HG03280 (cell line): ENCODE results near the gene GPR17.

Experiments used
- ATAC-seq: cut with Tn5 transposase; IDR thresholded peaks from one replicate; pipeline ENCODE4 v1.9.1; 2021; ENCODE audit warnings: mild to moderate bottlenecking, moderate library complexity; ENCODE audit not compliant: unreplicated experiment

GPR17 gene

GRCh38 chr2:127628767-127629614 lies 17.0 kb upstream of the GPR17 start:
- no peak for ATAC-seq

- ATAC-seq = no peak
Observed at GRCh38 chr2:127629637-127630036, 16.3 kb upstream of the GPR17 start.

DNA sequence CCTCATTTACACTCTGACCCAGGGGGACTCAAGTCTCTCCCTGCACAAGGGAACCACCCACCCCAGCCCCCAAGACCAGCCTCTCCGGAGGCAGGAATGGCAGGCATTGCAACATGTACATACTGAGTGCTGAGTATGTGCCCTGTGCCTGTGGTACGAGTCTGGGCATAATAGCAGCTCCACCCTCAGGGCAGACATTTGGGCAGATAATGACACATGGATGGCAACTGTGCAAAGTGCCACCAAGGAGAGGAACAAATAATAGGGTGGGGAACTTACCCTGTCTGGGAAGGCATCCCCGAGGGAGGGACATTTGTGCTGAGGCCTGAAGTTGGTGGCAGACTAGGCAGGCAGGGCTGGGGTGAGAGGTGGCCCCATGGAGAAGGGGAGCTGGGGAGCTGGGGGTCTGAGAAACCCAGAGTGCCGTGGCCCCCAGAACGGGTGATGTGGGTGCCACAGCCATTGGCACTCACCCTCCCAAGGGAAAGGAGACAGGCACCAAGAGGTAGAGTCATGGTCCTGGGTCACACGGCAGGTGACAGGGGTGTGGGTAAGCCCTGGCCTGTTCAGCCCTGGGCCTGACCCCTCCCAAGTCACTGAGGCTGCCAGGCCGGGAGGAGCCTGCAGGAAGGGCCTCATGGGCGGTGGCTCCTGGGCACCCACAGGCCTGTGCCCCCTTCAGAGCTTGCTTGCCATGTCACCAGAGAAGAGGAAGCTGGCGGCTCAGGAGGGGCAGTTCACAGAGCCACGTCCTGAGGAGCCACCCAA lies 15.7 kb upstream of the GPR17 start:
- ATAC-seq = no peak

DNA sequence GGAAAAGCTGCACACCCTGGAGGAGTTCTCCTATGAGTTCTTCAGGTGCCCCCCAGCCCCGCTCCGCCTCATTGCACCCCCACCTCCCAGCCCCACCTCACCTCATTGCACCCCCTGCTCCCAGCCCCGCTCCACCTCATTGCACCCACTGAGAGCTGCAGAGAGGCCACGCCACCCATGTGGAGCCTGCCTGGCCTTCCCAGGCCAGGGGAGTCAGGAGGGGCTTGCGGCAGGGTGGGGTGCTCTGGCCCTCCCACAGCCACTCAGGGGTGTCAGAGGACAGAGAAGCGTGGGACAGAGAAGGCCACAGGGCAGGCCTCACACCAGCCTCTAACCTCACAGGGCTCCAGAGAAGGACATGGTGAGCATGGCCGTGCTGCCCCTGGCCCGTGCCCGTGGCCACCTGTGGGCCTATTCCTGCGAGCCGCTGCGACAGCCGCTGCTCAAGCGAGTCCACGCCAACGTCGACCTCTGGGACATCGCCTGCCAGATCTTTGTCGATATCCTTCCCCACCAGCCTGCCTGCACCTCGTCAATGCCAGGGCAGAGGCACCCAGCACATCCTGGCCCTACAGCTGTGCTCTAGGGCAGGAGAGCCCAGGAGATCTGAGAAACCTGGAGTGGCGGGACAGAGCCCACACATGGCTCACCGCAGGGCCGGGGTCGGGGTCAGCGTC lies 15.0 kb upstream of the GPR17 start:
- ATAC-seq = no peak

- ATAC-seq = no peak
Observed at GRCh38 chr2:127631541-127631996, 14.4 kb upstream of the GPR17 start.

- no peak for ATAC-seq
Observed at GRCh38 chr2:127631997-127632581, 13.9 kb upstream of the GPR17 start.

GRCh38 chr2:127632592-127633489 lies 13.1 kb upstream of the GPR17 start:
- ATAC-seq = no peak

- ATAC-seq = no peak
Observed at GRCh38 chr2:127633556-127634065, 12.3 kb upstream of the GPR17 start.

DNA sequence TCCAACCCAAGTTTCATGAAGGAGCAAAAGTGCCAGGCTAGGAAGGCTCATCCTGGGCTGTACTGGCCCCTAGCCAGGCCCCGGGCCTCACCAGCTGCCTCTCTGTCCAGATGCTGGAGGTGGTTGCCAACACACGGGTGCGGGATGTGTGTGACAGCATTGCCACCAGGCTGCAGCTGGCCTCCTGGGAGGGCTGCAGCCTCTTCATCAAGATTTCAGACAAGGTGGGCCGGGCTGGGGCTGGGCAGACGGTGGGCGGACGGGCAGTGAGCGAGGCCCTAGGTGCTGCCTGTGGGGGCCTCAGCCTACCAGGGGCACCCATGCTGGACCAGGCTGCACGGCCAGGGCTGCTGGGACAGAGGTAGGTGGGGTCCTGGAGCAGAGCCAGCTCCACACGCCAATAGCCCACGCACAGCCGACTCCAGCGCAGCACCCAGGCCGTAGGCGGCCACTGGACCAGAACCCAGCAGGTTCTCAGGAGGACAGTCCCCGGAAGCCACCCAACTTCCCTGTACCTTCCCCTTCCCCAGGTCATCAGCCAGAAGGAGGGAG lies 11.8 kb upstream of the GPR17 start:
- no peak for ATAC-seq

DNA sequence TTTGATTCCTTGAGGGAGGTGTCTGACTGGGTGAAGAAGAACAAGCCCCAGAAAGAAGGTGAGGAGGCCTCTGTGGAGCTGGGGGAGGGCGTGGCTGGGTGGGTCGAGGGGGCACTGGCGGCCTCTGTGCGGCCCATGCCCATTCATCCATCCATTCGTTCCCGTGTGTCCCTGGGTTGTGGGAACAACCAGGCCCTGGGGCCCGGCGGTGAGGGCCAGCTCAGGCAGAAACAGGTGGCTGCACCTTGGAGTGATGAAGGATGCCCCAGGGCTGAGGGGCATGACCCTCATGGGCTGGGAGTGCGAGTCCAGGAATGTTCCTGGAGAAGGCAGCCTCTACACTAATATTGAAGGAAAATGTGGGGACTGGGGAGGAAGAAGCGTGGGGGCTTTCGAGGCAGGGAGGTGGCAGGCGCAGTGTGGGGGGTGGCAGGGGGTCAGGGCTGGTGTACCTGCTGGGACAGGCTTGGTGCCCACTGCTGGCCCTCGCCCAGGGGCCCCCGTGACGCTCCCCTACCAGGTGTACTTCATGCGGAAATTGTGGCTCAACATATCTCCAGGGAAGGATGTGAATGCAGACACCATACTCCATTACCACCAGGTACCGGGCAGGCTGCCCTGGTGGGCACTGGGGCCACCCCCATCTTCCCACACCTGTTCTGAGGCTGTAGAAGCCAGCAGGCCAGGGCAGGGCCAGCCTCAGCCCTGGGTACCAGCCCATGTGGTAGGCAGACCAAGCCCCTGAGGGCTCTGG lies 11.2 kb upstream of the GPR17 start:
- ATAC-seq = no peak

DNA sequence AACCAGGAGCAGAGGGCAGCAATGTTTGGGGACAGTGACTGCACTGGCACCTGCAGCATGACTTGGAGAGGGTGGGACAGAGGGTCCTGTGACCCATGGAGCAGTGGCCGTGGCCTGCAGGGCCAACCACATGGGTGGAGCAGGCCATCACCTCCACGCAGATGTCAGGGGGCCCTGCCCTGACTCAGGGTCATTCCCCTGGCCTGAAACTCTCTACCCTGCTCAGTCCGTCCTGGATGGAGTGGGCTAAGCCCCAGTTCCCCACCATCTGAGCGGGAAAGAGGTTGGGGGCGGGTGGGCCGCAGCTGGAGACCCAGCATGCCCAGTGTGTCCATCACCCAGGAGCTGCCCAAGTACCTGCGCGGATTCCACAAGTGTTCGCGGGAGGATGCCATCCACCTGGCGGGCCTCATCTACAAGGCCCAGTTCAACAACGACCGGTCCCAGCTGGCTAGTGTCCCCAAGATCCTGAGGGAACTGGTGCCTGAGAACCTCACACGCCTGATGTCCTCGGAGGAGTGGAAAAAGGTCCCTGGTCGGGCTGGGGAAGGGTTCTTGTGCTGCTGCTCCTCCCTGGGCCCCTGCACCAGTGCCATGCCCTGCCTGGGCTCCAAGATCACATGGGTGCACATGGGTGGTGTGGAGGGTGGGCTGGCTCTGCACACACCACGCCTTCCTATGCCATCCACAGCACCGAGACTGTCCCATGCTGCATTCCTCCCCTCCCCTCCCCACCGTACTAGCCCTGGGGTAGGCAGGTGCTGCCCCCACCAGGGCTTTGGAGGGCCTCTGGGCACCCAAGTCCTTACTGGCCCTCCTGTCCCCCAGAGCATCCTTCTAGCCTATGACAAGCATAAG lies 10.3 kb upstream of the GPR17 start:
- ATAC-seq = no peak

- no peak for ATAC-seq
Observed at GRCh38 chr2:127636248-127637235, 9.4 kb upstream of the GPR17 start.

GRCh38 chr2:127637236-127637630 lies 8.7 kb upstream of the GPR17 start:
- ATAC-seq = no peak

- ATAC-seq = no peak
Observed at GRCh38 chr2:127637725-127638252, 8.2 kb upstream of the GPR17 start.

GRCh38 chr2:127638361-127639110 lies 7.4 kb upstream of the GPR17 start:
- ATAC-seq = no peak

- ATAC-seq = no peak
Observed at GRCh38 chr2:127639111-127639474, 6.9 kb upstream of the GPR17 start.
